ENCODE results near the gene RTN4RL2.
"Not testable (repeated sequence)": the region's sequence is repeated elsewhere in the genome, so short reads cannot be mapped to it uniquely, and the experiment has no call there.

The RTN4RL2 gene

DNA sequence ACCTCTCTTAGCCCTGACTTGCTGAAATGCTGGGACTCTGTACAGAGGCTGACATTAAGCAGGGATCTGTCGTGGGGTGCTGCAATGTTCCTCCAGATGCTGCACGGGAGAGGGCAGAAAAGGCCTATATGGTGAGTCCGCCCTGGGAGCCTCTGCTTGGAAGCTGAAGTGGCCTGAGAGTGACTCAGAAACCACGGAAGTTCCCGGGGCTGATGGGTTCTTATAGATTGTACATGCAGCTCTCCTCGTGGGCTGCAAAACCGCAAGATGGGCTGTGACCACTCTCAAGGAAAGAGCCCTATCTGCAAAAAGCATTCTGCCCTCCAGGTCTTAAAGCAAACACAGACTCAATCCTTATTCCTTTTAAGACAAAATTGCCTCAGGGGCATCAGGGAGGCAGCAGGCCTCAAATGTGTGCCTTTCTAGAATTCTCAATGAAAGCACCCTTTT, 27.6 kb upstream of the RTN4RL2 start:
- in situ Hi-C loops (cut with HindIII; ENCODE audit: low sequenced_read_pairs): no loop called here

DNA sequence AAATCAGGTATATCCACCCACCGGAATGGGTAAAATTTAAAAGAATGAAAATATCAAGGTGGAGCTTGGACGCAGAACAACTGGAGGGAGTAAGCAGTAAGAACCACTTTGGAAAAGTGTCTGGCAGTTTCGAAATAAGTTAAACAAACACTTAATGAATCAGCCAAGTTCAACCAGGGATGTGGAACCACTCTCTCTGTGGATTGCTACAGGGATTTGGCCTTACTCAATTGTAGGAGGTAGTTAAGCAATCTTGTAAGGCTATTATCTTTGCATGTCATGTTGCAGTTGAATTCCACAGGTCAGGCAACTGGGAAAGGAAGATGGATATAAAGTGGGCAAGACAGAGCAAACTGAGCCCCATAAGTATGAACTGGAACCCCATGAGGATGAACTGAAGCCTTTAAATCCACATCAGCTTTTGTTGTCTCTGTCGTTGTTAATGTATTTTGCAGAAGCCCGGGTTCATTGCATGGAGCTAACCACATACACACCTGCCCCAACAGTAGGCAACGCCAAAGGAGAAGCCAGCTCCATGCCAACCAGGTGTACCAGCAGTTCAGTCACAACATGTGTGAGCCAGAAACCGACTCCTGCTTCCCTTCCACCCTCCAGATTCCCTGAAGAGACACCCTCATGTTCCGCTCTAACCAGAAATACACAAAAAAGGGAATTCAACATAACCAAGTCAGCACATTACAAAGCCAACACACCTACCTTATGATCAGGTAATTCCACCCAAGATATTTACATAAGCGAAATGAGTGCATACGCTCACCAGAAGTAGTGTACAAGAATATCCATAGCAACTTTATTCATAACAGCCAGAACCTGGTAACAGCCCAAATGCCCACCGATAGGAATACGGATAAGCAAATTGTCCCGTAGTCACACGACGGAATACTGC, 25.4 kb upstream of the RTN4RL2 start:
- in situ Hi-C loops (cut with HindIII; ENCODE audit: low sequenced_read_pairs): no loop called here

DNA sequence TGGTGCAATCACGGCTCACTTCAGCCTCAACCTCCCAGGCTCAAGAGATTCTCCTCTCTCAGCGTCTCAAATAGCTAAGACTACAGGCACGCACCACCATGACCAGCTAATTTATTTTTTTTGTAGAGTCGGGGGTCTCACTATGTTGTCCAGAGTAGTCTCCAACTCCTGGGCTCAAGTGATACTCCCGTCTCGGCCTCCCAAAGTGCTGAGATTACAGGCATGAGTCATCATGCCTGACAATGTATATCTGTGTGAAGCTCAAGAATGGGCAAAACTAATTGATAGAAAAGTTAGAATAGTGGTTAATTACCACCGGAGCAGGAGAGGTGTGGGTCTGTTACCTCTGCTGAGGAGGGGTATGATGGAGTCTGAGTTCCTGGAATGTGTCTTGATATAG, 24.3 kb upstream of the RTN4RL2 start:
- in situ Hi-C loops (cut with HindIII; ENCODE audit: low sequenced_read_pairs): no loop called here

DNA sequence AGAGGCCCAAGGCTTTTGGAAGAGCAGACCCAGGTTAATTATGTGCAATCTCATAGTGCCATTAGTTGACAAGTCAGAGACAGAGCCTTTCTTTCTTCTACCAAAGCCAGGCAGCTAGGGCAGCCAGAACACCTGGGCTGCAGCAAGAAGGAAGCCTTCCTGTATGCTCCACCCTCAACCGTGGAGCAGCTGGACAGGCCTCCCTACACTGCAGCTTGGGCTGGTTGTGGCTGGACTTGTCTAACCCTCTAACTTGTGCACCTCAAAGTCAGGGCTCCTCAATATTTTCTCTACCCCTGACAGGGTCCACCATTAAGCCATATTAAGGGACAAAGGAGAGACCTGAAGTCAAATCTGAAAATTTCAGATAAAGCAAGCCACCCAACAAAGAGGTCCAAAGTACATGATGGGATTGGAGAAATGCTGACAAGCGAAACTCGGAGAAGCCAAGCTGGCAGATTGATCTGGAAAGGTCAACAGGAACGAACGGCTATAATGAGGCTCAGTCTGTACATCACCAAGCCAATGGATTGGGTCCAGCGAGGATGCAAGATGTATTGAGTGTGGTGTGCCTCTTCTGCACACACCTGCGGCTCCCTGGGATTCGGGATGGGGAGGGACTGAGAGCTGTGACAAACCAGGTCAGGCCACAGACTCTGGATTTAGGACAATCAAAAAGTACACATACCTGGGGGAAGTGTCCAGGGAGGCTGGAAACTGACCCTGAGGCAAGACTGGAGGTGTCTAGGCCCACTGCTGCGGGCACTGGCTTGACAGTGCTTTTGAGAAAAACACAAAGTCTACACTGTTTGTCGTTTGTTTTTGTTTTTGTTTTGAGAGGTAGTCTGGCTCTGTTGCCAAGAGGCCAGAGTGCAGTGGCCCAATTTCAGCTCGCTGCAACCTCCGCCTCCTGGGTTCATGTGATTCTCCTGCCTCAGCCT, 21.7 kb upstream of the RTN4RL2 start:
- in situ Hi-C loops (cut with HindIII; ENCODE audit: low sequenced_read_pairs): no loop called here

DNA sequence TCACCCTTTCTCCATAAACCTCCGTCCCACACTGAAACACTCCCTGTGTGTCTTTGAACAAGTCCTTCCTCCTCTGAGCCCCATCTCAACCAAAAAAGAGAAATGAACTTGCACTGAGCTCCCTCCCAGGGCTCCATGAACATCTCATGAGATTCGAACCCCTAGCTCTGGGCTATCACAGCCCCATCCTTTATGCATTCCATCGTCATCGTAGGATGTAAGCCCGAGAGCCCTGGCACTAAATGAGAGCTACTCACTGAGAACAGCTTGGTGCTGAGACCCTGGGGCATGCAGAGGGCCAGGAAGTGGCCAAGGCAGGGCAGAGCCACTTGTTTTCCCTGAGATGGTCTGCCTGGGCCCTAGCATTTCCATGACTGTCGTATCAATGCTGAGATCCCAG, 20.5 kb upstream of the RTN4RL2 start:
- in situ Hi-C loops (cut with HindIII; ENCODE audit: low sequenced_read_pairs): no loop called here

DNA sequence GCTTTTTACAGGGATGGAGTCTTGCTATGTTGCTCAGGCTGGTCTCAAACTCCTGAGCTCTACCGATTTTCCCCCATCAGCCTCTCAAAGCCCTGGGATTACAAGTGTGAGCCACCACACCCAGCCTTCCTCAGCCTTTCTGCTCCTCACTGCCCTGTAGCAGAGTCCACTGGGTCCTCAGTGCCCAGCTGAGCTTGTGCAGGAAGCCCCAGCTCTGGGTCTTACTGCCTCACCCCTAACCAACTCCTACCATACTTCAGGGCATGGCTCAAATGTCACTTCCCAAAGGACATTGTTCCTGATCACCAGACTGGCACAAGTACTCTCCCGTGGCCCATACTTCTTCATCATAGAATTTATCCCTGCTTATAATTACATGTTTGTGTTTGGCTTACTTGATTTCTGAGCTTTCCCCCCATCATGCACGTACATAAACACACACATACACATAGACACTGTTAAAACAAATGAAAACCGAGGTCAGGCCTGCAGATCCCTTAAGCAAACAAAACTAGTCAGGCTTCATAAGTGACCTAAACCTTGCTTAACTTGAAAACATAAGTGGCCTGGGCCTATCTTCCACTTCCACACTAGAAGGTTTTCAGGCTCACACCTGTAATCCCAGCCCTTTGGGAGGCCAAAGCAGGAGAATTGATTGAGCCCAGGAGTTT, 19.4 kb upstream of the RTN4RL2 start:
- in situ Hi-C loops (cut with HindIII; ENCODE audit: low sequenced_read_pairs): no loop called here

DNA sequence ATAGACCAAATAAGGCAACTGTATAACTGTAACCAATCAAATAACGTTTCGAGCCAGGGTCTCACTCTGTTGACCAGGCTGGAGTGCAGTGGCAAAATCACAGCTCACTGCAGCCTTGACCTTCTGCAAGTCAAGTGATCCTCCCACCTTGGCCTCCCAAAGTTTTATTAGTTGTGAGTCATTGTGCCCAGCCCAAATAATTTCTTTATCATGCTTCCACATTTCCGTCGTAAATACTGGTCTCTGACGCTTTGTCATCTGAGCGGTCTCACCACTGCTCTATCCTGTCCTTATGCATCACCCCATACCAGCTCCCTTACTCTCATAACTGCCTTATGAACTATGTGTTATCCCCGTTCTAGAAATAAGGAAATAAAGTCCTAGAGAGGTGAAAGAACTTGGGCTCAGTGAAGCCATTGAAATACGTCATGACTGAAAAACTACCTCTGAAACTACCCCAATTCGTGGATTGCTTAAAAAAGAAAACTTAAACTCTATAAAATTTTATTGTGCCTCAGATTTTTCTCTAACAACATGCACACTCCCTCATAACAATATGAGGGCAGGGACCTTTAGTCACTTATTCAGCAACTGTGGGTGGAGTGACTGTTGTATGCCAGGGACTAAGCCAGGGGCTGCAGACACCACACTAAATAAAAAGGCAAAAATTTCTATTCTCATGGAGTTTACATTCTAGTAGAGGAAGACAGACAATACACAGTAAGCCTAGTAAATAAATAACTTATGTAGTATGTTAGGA, 15.8 kb upstream of the RTN4RL2 start:
- in situ Hi-C loops (cut with HindIII; ENCODE audit: low sequenced_read_pairs): no loop called here

DNA sequence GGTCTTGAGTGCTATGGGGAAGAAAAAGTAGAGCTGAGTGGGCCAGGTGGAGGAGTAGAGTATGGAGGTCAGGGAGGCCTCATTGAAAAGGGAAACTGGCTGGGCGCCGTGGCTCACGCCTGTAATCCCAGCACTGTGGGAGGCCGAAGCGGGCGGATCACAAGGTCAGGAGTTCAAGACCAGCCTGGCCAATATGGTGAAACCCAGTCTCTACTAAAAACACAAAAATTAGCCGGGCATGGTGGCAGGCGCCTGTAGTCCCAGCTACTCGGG, 15.3 kb upstream of the RTN4RL2 start:
- in situ Hi-C loops (cut with HindIII; ENCODE audit: low sequenced_read_pairs): not testable (repeated sequence)

DNA sequence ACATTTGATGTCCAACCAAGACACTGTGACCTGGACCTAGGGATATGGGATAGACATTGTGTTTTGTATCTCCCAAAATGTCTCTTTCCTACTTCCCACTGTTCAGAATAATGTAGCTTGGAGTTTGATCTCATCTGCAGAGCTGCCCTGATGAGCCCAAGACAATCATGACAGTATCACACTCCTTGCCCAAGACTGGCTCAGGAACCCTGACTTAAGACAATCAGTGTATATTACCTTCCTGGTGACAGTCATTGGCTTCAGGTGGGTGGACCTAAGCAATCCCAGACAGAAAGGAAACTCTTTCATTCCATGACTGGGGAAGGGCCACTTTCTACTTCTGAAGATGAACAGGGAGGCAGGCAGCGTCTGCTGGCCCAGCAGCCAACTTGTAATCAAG, 14.3 kb upstream of the RTN4RL2 start:
- in situ Hi-C loops (cut with HindIII; ENCODE audit: low sequenced_read_pairs): no loop called here

DNA sequence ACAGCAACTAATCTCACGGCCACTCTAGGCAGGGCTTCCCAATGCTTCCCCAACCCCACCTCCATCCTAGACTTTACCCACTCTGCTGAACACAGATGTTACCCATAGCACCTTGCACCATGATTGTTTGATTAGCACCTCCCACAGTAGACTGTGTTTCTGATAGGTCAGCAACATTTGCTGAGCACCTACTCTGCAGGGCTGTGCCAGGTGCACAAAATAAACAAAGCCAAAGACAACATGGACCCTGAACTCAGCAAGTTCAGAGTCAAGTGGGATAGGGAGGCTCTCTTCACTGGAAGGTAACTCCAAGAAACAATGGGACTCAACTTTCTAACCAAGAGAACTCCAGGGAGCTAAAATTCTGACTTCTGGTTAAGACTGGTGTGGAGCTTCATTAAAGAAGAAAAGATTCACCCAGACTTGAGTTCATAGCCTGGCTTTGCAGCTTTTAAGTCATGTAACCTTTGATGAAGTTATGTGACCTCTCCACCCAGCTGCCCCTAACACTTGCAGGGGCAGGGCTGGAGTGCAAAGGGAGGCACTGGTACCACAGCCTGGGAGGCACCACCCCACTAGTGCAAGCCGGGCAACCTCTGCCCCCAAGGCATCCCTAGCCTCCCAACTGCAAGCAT, 6.7 kb upstream of the RTN4RL2 start:
- in situ Hi-C loops (cut with HindIII; ENCODE audit: low sequenced_read_pairs): no loop called here

DNA sequence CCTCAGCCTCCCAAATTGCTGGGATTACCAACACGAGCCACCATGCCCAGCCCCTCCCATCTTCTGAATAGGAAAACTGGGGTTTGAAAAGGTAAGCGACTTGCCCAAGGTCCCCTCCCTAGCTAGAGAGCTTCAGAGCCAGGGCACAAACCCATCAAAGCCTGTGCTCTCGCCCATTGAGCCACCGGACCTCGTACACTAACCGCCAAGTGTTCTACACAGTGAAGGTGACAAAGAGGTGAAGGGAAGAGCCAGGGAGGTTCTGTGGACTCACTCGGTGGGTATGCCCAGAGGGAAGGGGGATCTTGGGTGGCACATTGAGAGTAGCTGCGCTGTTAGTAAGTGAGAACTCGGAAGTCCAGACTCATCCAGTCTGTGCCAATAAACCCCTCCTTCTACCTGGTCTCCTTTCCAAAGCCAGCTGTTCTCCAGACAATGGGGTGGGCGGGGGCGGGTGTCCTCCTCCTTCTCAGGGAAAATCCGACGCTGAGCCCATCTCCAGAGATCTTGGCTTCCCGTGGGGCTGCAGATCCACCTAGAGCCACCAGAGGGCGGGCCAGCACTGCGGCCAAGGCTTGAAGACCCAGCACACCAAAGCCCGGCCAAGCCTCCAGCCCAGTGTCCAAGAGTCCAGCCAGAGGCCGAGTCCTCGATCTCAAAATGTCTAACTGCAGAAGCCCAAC, 3.2 kb upstream of the RTN4RL2 start:
- in situ Hi-C loops (cut with HindIII; ENCODE audit: low sequenced_read_pairs): no loop called here

DNA sequence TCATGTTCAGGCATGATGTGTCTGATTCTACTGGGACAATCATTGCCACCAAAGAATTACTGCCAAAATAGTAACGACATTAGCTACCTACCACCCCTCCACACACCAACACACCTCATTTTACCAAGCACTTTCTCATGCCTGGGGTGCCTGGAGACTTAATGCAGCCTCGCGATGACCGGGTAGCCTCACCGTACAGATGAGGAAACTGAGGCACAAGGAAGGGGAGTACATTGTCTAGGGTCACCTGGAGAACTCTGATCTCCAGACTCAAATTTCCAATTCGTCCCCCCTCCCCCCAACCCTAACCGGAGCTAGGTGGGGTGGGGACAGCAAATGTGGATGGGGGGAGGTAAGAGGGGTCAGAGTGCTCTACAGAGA, 2.7 kb upstream of the RTN4RL2 start:
- in situ Hi-C loops (cut with HindIII; ENCODE audit: low sequenced_read_pairs): no loop called here

DNA sequence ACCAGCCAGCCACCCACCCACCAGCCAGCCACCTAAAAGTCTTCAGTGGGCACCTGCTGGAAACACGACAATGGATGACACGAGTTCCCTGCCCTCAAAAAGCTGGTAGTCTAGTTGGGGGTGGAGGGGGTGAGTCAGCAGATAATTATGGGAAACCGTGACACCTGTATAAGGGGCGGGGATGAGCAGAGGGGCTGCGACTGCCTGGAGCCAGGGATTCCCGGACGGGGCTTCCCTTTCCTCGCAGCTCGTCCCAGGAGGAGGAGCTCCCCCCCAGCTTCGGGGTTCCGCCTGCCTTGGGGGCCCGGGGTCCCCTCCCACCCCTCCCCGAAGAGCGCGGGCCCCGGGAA, 2.3 kb upstream of the RTN4RL2 start:
- in situ Hi-C loops (cut with HindIII; ENCODE audit: low sequenced_read_pairs): no loop called here

DNA sequence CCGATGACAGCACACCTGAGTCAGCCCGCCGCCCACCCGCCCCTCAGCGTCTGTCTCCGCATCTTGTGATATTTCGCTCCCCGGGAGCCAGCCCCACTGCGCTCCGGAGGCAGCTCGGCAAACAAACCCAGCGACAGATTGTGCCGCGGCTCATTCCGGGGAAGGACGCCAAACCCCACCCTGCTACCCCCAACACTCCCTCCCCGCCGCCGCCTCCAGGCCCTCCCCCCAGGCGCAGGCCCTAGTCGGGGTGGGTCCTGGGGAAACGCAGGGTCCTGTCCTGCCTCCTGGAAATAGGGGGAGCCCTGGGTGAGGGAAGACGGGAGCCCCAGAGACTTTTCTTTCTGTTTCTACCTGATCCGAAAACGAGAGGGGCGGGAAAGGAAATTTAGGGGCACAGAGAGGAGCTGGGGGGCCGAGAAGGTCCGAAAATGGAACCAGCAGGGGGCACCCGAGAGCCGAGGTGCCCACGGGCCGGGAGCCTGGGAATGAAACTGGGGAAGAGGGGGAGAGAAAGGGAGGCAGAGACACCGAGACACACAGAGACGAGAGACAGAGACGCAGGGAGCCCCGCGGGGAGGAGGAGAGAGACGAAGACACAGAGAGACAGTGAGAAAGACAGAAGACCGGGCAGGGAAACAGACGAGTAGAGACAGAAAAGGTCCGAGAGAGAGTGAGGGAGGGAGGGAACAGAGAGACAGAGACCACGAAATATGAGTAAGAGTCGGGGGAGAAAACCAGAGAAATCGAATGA, 1.7 kb upstream of the RTN4RL2 start:
- in situ Hi-C loops (cut with HindIII; ENCODE audit: low sequenced_read_pairs): no loop called here

DNA sequence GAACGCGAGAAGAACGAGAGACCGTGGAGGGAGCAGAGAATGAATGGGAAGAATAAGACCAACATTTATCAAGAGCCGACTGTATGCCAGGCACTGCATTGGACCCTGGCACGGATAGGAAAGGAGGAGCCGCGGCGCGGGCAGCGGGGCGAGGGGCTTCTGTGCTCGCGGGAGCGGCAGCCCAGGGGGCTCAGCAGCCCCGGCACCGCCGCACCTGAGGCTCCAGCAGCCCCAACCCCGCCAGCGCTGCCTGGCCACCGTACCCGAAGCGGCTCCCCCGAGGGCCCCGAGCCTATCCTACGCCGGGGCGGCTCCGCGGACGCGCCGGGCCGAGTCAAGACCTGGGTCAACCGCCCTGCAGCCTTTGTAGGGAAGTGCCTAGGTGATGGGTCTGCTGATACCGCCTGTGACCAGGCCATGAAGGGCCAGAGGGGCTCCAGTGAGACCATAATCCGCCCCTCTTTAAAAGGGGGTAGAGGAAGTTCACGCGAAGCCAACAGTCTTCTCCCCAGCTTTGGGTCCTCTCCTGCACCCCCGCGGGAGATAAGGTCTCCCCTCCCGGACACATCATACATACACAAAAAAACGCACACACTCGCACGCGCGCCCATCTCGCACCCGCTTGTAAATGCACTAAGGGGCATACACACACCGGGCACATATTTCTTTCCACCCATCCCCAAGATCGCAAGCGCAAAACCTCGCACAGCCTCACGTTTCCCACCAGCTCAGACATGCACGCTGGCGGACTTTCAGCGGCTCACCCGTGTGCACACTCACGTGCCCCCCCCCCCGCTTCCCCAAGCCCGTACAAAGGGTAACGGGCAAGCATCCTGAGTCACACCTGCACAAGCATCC, 935 bp upstream of the RTN4RL2 start:
- in situ Hi-C loops (cut with HindIII; ENCODE audit: low sequenced_read_pairs): no loop called here

DNA sequence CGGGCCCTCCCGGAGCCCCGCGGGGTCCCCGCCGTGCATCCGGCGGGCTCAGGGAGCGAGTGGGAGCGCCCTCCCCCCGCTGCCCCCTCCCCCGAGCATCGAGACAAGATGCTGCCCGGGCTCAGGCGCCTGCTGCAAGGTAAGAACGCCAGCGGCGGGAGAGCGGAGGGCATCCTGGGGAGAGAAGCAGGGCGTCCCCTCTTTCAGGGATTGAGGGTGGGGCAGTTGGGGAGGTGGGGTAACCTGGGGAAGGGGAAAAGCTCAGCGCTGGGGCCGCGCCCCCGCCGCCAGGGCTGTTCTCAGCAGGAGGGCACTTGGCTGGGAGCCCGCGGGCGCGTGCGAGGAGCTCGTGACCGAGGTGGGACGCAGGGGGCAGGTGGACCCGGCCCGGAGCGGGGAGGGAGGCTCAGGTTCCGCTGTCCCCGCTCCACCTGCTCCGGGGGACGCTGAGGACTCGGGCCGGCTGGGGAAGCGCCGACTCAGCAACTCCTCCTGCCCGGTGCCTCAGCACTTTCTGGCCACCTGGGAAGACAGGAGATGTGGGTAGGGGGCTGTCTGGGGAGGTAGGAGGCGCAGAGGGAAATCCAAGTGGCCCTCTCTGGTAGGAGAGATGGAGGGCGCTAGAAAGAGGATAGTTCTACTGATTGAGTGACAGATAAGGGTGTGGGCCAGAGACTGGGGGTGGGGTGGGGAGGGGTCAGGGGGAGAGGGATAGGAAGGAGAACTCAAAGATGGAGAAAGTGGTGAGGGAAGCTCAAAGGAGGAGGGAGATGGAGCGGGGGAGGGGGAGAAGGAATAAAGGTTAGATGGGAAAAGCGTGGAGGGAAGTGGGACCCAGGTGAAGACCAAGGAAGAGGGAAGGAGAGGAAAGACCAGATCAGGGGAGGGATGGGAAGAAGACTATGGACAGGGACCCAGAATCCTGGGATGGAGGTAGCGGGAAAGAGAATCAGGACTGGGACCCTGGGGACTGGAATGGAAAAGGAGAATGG, 726 bp downstream of the RTN4RL2 start:
- in situ Hi-C loops (cut with HindIII; ENCODE audit: low sequenced_read_pairs): no loop called here

All from DLD1 (cell line).